HL-60 (cell line): ENCODE measurements around the gene MSGN1.

Experiments
- CTCF ChIP-seq: IDR thresholded peaks from one replicate; pipeline ENCODE4 v1.5.1; 2011; ENCODE audit warnings: low read length, control low read depth, inconsistent platforms; ENCODE audit not compliant: insufficient read depth
- GABPA ChIP-seq: IDR thresholded peaks from 2 replicates; pipeline ENCODE4 v1.6.1; 2012; ENCODE audit warnings: low read depth

- no peak for TF ChIP-seq CTCF
- no peak for TF ChIP-seq GABPA
Observed at GRCh38 chr2:17818235-17818815, 2.1 kb downstream of the MSGN1 start.
